Cardiac fibroblast (primary cell): ENCODE measurements around the gene PLXNA1.

ENCODE experiments used
- DNase-seq, 2 donors: peaks; one replicate each; pipeline versions ENCODE4 v3.0.0 to v3.0.0-alpha.2; 2010; ENCODE audit warnings: low read depth in 2 of 2
- H3K4me3 ChIP-seq, 2 donors: replicated peaks in 1 of 2; 1 replicate in 1 of 2; 2 replicates in 1 of 2; pipeline ENCODE4 v1.5.1; 2011; ENCODE audit warnings: low read depth in 2 of 2, low read length in 2 of 2, mild to moderate bottlenecking in 2 of 2, moderate library complexity in 1 of 2
- TF ChIP-seq, protein P1 (sequence below): IDR thresholded peaks from one replicate; pipeline ENCODE4 v1.5.1; 2011; ENCODE audit warnings: low read depth, mild to moderate bottlenecking, low read length, inconsistent platforms

Gene PLXNA1

DNA sequence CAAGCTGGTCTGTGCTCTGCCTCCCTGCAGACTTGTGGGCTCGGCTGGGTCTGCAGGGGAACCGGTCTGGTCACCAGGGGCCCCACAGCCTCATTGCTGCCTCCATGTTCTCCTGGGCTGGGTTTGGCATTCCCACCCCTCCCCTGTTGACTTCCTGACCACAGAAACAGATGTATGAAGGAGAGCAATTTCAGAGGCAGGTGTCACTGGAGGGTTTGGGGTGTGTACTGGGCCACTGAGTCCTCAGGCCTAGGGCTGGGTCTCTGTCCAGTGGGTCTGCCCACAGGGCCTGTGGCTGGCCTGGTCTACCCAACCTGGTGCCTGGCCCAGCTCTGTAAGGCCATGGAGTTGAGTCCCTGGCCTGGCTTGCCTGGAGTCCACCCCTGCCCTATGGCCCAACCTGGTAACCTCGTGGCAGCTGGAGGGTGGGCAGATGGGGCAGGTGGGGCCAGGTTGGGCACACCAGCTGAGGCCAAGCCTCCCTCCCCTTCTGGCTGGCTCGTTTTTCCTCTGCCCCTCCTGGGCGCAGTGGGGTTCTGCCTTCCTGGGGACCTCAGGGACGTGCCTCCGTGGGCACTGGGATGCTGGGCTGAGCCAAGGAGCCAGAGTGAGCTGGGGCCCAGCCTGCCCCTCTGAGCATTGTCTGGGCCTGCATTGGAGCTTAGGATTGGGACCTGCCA is 20.8 kb downstream of the PLXNA1 start:
- no peak for DNase-seq
- TF ChIP-seq, protein P1, sequence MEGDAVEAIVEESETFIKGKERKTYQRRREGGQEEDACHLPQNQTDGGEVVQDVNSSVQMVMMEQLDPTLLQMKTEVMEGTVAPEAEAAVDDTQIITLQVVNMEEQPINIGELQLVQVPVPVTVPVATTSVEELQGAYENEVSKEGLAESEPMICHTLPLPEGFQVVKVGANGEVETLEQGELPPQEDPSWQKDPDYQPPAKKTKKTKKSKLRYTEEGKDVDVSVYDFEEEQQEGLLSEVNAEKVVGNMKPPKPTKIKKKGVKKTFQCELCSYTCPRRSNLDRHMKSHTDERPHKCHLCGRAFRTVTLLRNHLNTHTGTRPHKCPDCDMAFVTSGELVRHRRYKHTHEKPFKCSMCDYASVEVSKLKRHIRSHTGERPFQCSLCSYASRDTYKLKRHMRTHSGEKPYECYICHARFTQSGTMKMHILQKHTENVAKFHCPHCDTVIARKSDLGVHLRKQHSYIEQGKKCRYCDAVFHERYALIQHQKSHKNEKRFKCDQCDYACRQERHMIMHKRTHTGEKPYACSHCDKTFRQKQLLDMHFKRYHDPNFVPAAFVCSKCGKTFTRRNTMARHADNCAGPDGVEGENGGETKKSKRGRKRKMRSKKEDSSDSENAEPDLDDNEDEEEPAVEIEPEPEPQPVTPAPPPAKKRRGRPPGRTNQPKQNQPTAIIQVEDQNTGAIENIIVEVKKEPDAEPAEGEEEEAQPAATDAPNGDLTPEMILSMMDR = no peak
- no peak overlapping the region for H3K4me3 ChIP-seq

DNA sequence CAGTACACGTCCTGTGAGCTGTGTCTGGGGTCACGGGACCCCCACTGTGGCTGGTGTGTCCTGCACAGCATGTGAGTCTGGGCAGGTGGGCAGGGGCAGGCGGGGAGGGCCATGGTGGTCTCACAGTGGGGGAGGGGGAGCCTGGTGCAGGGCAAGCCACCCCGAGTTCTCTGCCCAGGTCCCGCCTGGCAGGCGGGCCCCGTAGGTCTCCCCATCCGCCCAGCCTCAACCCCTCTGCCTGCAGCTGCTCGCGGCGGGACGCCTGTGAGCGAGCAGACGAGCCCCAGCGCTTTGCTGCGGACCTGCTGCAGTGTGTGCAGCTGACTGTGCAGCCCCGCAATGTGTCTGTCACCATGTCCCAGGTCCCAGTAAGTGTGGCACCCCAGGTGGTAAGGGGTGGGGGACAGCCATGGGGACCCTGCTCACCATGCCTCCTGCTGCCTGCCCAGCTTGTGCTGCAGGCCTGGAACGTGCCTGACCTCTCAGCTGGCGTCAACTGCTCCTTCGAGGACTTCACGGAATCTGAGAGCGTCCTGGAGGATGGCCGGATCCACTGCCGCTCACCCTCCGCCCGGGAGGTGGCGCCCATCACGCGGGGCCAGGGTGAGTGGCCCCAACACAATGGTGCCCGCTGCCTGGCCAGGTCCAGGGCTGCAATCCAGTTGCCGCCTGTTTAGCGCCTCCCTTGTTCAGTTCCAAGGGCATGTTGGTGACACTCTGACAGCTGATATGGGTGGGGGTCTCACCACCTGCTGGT is 21.9 kb downstream of the PLXNA1 start:
- TF ChIP-seq, protein P1 = no peak
- H3K4me3 ChIP-seq = no peak overlapping the region
- no peak for DNase-seq

DNA sequence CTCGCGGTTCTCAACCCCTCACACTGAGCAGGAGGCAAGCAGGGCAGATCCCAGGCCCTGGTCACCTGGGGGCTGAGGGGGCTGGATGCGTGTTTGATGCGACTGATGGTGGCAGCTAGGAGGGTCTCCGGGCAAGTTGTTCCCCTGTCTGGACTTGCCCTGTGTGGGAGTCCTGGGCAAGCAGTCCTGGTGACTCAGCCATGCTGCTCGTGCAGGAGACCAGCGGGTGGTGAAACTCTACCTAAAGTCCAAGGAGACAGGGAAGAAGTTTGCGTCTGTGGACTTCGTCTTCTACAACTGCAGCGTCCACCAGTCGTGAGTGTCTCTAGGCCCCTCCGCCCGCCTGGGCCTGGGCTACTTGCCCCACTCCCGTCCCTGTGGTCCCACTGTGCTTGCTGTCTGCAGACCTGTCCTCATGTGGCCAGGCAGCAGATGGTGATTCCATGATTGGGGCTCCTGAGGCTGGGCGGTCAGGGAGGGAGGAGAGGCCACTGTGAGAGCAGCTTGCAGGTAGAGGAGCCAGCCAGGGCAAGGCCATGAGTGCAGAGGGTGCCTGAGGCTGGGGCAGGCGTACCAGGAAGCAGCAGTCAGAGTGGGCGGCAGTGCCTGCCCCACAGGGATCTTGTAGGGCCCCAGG is 23.1 kb downstream of the PLXNA1 start:
- TF ChIP-seq, protein P1 = no peak
- peak; percentile 17 to 39 for DNase-seq
- H3K4me3 ChIP-seq = no peak overlapping the region

DNA sequence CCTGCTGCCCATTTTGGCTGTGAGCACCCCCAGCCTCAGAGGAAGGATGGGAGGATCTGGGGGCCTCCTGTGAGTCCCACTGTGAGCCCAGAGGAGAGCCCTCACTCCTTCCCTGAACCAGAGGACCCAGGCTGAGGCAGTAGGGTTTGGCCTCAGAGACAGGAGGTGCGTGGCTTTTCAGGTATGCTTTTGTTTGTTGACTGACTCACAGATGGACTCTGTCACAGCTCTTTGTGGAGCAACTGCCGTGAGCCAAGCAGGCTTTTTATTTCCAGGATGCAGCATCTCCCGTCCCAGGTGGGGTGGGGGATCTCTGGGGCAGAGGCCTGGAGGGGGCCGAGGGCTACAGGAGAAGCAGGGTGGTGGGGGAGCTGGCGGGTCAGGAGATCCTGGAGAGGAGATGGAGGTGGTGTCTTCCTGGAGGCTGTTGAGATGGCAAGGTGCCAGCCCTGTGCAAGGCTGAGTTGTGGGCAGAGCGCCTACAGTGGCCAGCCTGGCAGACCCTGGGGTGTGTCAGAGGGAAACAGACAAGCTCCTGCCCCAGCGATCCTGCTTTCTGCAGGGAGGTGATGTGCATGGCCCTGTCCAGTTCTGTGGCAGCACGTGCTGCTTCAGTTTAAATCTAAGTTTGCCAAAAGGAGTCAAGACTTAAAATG is 24.0 kb downstream of the PLXNA1 start:
- peak in 1 of 2 donors; percentile 22 for DNase-seq
- TF ChIP-seq, protein P1 = no peak
- H3K4me3 ChIP-seq = no peak overlapping the region

DNA sequence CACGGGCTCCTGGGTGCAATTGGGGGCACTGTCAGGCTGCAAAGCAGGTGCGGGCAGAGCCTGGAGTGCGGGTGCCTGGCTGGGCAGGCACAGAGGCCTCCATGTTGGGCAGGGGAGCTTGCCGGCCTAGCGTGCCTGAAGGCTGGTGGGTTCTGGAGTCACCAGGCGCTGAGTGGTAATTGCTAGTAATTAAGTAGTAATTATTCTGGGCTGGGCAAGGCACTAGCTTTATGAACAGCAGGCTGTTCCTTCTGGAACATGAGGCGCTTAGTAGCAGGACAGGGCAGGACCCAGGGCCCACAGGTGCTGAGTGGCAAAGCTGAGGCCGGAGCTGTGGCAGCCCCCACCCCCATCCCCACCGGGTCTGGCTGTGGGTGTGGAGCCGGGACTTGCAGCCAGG is 25.3 kb downstream of the PLXNA1 start:
- no peak for DNase-seq
- no peak overlapping the region for H3K4me3 ChIP-seq
- TF ChIP-seq, protein P1 = no peak

DNA sequence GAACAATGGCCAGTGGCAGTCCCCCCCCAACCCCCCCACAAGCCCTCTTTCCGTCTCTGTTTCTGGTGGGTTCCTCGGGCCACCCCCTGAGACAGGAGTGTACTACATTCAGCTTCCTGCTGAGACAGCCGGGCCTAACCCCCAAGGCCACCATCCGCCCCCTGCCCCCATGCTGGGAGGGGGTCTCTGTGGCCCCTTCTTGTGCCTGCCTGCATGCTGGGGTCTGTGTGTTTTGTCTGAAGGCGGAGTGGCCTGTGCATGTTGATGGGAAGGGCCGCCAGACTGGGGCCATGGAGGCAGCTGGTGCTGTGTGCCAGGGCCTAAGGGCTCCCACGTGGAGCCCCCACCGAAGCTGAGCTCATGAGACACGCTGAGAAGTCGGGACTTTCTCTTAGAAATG is 26.6 kb downstream of the PLXNA1 start:
- DNase-seq = no peak
- TF ChIP-seq, protein P1 = no peak
- H3K4me3 ChIP-seq = no peak overlapping the region
